K562 (cell line): ENCODE data around the gene SH3RF1. TPM values are rescaled to one million over a fixed set of nuclear protein-coding genes. Genes with fewer than 3 reads are reported as not detected.

ENCODE experiments used
- ATAC-seq: fragments of 200-7000 bp; cut with Tn5 transposase; 3 replicates; pipeline ENCODE4 v1.9.1; 2020; ENCODE audit warnings: moderate library complexity
- BruUV-seq: library from RNA; stranded (reverse); fragments of 400-500 nt; replicated peaks from 2 replicates; lab custom pipeline; 2021; lab: Mats Ljungman, UMichigan
- CTCF ChIA-PET: fragments of 300-600 bp; formaldehyde crosslinking; extraction: SDS; loops from one replicate; lab custom pipeline; 2021; ENCODE audit warnings: low intra/inter-chr PET ratio; lab: Yijun Ruan, JAX
- POLR2A ChIA-PET: fragments of 300-600, 350-650 bp; sonication (Branson Sonifier 250); formaldehyde crosslinking; extraction: SDS; loops from one replicate; lab custom pipeline; 2021; ENCODE audit warnings: antibody characterized with exemption, inconsistent platforms; lab: Yijun Ruan, JAX
- DNase-seq, 4 experiments: peaks; one replicate each; pipeline versions ENCODE4 v3.0.0 to v3.0.0-alpha.2; 2011 to 2018; ENCODE audit warnings: low spot score in 3 of 4, mixed read lengths in 3 of 4; ENCODE audit errors: extremely low read depth in 1 of 4
- FAIRE-seq: peaks from 2 replicates; lab custom pipeline; 2011; peaks lifted over from hg19 to GRCh38; lab: Jason Lieb, UNC
- H2AFZ ChIP-seq: 2 replicates; pipeline ENCODE4 v1.6.0; 2011; ENCODE audit warnings: low read depth, low read length, control low read depth, inconsistent platforms
- H3K27ac ChIP-seq: fragments of 200-600 bp; 3 replicates; pipeline ENCODE4 v1.8.0; 2011; ENCODE audit warnings: low read depth, mild to moderate bottlenecking, control low read depth, inconsistent platforms, low read length, moderate library complexity, mixed read lengths; ENCODE audit errors: extremely low read depth
- H3K27me3 ChIP-seq, 2 experiments: fragments of 300-600 bp in 1 of 2; 2 replicates in 1 of 2; 3 replicates in 1 of 2; pipeline versions ENCODE4 v1.6.0 to v1.8.0; 2011; ENCODE audit warnings: inconsistent platforms in 2 of 2, low read length in 2 of 2, mild to moderate bottlenecking in 1 of 2, mixed read lengths in 1 of 2, moderate library complexity in 1 of 2; ENCODE audit not compliant: control insufficient read depth in 2 of 2, insufficient read depth in 2 of 2
- H3K36me3 ChIP-seq: fragments of 300-600 bp; 3 replicates; pipeline ENCODE4 v1.8.0; 2011; ENCODE audit warnings: mild to moderate bottlenecking, low read length, inconsistent platforms; ENCODE audit not compliant: control insufficient read depth, insufficient read depth
- H3K4me1 ChIP-seq, 2 experiments: fragments of 200-600 bp in 1 of 2; replicated peaks in 1 of 2; 2 replicates in 1 of 2; 3 replicates in 1 of 2; pipeline versions ENCODE4 v1.5.1 to v1.8.0; 2011; ENCODE audit warnings: inconsistent platforms in 2 of 2, low read length in 2 of 2, mild to moderate bottlenecking in 1 of 2, mixed read lengths in 1 of 2, moderate library complexity in 1 of 2; ENCODE audit not compliant: control insufficient read depth in 2 of 2, insufficient read depth in 2 of 2
- H3K4me2 ChIP-seq: 2 replicates; pipeline ENCODE4 v1.6.1; 2011; ENCODE audit warnings: low read length, control low read depth, inconsistent platforms, mixed read lengths; ENCODE audit not compliant: insufficient read depth
- H3K4me3 ChIP-seq: fragments of 200-600 bp; sonication (generic), shearing (Covaris generic); 2 replicates; pipeline ENCODE4 v1.5.1; 2016; ENCODE audit warnings: control low read depth, inconsistent platforms
- H3K79me2 ChIP-seq: fragments of 200-600 bp; 3 replicates; pipeline ENCODE4 v1.8.0; 2011; ENCODE audit warnings: low read length, inconsistent platforms; ENCODE audit not compliant: control insufficient read depth, insufficient read depth
- H3K9ac ChIP-seq, 2 experiments: 2 replicates each; pipeline versions ENCODE4 v1.6.0 to v1.6.1; 2011; ENCODE audit warnings: low read depth in 2 of 2, low read length in 2 of 2, control low read depth in 1 of 2, inconsistent platforms in 1 of 2, mild to moderate bottlenecking in 1 of 2, mixed read lengths in 1 of 2; ENCODE audit not compliant: insufficient read depth in 1 of 2
- H3K9me1 ChIP-seq: one replicate; pipeline ENCODE4 v1.6.0; 2011; ENCODE audit warnings: inconsistent platforms, mild to moderate bottlenecking, low read length, moderate library complexity; ENCODE audit not compliant: control insufficient read depth, insufficient read depth
- H3K9me3 ChIP-seq: replicated peaks from 2 replicates; pipeline ENCODE4 v1.5.1; 2011; ENCODE audit warnings: low read depth, low read length, inconsistent platforms; ENCODE audit not compliant: control insufficient read depth, insufficient read depth
- H4K20me1 ChIP-seq: replicated peaks from 2 replicates; pipeline ENCODE4 v1.6.1; 2011; ENCODE audit warnings: low read length, inconsistent platforms, mixed read lengths; ENCODE audit not compliant: control insufficient read depth, insufficient read depth
- C11orf30 ChIP-seq: fragments of 450-650 bp; IDR thresholded peaks from 2 replicates; pipeline ENCODE4 v1.6.1; 2016; ENCODE audit warnings: low read depth, mild to moderate bottlenecking
- PRMT5 ChIP-seq: sonication (generic); formaldehyde crosslinking; IDR thresholded peaks from 2 replicates; pipeline ENCODE4 v1.5.0; 2020; ENCODE audit warnings: missing genetic modification reagents
- SRF ChIP-seq, 2 experiments: fragments of 250-450, 450-650 bp in 1 of 2; sonication (Bioruptor Pico) in 1 of 2; sonication (generic) in 1 of 2; formaldehyde crosslinking; IDR thresholded peaks; 2 replicates each; pipeline versions ENCODE4 v1.5.0 to v1.5.1; 2020 to 2022; ENCODE audit warnings: mild to moderate bottlenecking in 1 of 2, missing genetic modification reagents in 1 of 2
- ZNF316 ChIP-seq: fragments of 450-650 bp; IDR thresholded peaks from 2 replicates; pipeline ENCODE4 v1.6.1; 2016
- WGBS: fragments of 100-300 bp; shearing (Covaris generic); methylation state at CpG from one replicate; pipeline ENCODE4 v1.1.6; 2016; ENCODE audit warnings: low coverage, mixed read lengths; ENCODE audit not compliant: insufficient coverage; ENCODE audit errors: missing lambda C conversion rate; 5-methylcytosine and 5-hydroxymethylcytosine counted together
- in situ Hi-C: fragments of 300-500 bp; cut with MboI; formaldehyde crosslinking; loops from 4 replicates; pipeline ENCODE4 v1.15.0; 2018; ENCODE audit warnings: inconsistent platforms, mixed read lengths
- intact Hi-C: fragments of 100-400 bp; cut with micrococcal nuclease; formaldehyde crosslinking; loops from 2 replicates; pipeline ENCODE4 v1.14.2; 2022
- polyA plus RNA-seq, 8 experiments: library from polyadenylated mRNA; depleted of rRNA in 4 of 8; stranded (reverse) in 5 of 8; unstranded in 3 of 8; fragments of >200 nt; fragmentation: Nextera tagmentation in 2 of 8; fragmentation: Illumina TruSeq in 1 of 8; extraction: Ambion mirVana in 2 of 8; extraction: Trizol in 1 of 8; gene quantifications; 2 replicates each; pipeline versions ENCODE4 v1.2.1 to v1.2.3, GENCODE V29; 2011 to 2014; ENCODE audit warnings: inconsistent platforms in 1 of 8, missing spikeins in 1 of 8
- total RNA-seq, 7 experiments: library from RNA; depleted of rRNA in 6 of 7; stranded (reverse); fragments of >200 nt in 6 of 7; fragmentation: Illumina TruSeq in 2 of 7; extraction: Trizol in 2 of 7; gene quantifications; 2 replicates each; pipeline versions ENCODE4 v1.2.1 to v1.2.3, GENCODE V29; 2011 to 2021; ENCODE audit warnings: low replicate concordance in 1 of 7
- TF ChIP-seq, protein P1 (sequence below): sonication (generic); formaldehyde crosslinking; IDR thresholded peaks from 2 replicates; pipeline ENCODE4 v1.8.0; 2022; ENCODE audit warnings: missing genetic modification reagents, mild to moderate bottlenecking, borderline replicate concordance

The SH3RF1 gene
- total and polyA plus RNA-seq, 9 of the 15 experiments (the other 6 are each of a cell fraction or from before 2014, with no cell fraction given) = 0.04 to 0.16 (median 0.11) TPM; not detected in 6

GRCh38 chr4:169151671-169152070, 119.1 kb downstream of the SH3RF1 start:
- intact Hi-C loops = no loop called here
- no peaks in the 10 kb centered on the region for H4K20me1 ChIP-seq
- H3K9ac ChIP-seq = no peak overlapping the region
- no peak for ATAC-seq
- H3K9me3 ChIP-seq = no peaks in the 10 kb centered on the region
- FAIRE-seq = no peak
- 3% methylated on average over 2 of the region's 2 CpGs for WGBS
- H3K9me1 ChIP-seq = no peaks in the 10 kb centered on the region
- no peak overlapping the region for H3K4me3 ChIP-seq
- no peak for TF ChIP-seq PRMT5 (CRISPR knock-in tag)
- no peak for TF ChIP-seq SRF (CRISPR knock-in tag; IDR thresholded peaks at IDR 0.05)
- TF ChIP-seq, protein P1, sequence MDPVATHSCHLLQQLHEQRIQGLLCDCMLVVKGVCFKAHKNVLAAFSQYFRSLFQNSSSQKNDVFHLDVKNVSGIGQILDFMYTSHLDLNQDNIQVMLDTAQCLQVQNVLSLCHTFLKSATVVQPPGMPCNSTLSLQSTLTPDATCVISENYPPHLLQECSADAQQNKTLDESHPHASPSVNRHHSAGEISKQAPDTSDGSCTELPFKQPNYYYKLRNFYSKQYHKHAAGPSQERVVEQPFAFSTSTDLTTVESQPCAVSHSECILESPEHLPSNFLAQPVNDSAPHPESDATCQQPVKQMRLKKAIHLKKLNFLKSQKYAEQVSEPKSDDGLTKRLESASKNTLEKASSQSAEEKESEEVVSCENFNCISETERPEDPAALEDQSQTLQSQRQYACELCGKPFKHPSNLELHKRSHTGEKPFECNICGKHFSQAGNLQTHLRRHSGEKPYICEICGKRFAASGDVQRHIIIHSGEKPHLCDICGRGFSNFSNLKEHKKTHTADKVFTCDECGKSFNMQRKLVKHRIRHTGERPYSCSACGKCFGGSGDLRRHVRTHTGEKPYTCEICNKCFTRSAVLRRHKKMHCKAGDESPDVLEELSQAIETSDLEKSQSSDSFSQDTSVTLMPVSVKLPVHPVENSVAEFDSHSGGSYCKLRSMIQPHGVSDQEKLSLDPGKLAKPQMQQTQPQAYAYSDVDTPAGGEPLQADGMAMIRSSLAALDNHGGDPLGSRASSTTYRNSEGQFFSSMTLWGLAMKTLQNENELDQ = no peak
- TF ChIP-seq ZNF316 = peak; percentile 44; the same call in 1 of the 2 replicates
- TF ChIP-seq C11orf30 = 0 out of 2 replicates have a peak, but pooled peaks have one; percentile 16
- POLR2A ChIA-PET = interaction anchor here (0.7 kb wide), 1 partner anchor 25 kb away, joined by 3 read pairs; no protein-coding TSS in a partner anchor
- no peaks in the 10 kb centered on the region for H3K79me2 ChIP-seq
- no peak overlapping the region for H3K27ac ChIP-seq
- in situ Hi-C loops = no loop called here
- H3K4me2 ChIP-seq = no peak overlapping the region
- BruUV-seq = no TSS peak
- no peaks in the 10 kb centered on the region for H3K4me1 ChIP-seq
- CTCF ChIA-PET = no interaction called here
- no peak for DNase-seq
- H2AFZ ChIP-seq = no peak overlapping the region
- no peaks in the 10 kb centered on the region for H3K36me3 ChIP-seq
- no peaks in the 10 kb centered on the region; a peak in 1 of 5 replicates for H3K27me3 ChIP-seq
